Fibroblast of lung (primary cell): ENCODE results near the gene LY9.

Experiments
- CTCF ChIP-seq, 2 donors: IDR thresholded peaks in 1 of 2; conservative IDR thresholded peaks in 1 of 2; 1 replicate in 1 of 2; 2 replicates in 1 of 2; pipeline ENCODE4 v1.5.1; 2011 to 2012; ENCODE audit warnings: low read length in 2 of 2, control low read depth in 1 of 2, inconsistent platforms in 1 of 2, low read depth in 1 of 2, mild to moderate bottlenecking in 1 of 2
- EZH2 ChIP-seq: IDR thresholded peaks from 2 replicates; pipeline ENCODE4 v1.5.1; 2012; ENCODE audit warnings: low read length, control low read depth, mild to moderate bottlenecking; ENCODE audit errors: missing control alignments

GRCh38 chr1:160752924-160753323, 43.0 kb upstream of the LY9 start:
- TF ChIP-seq CTCF (conservative IDR thresholded peaks at IDR 0.05 in 1 of 2, IDR thresholded peaks at IDR 0.05 in 1 of 2; ENCODE audit: low read depth in 1 of 2, low read length in 2 of 2) (no peak), EZH2 (no peak)
